Glutamatergic neuron (in vitro differentiated cells): ENCODE data around the gene TTC29. TPM values are rescaled to one million over a fixed set of nuclear protein-coding genes. Genes with fewer than 3 reads are reported as not detected.

Experiments used
- DNase-seq: peaks from one replicate; pipeline ENCODE4 v3.0.0; 2022
- H3K27ac Mint-ChIP-seq: one replicate; pipeline ENCODE4 v1.8.0; 2020; ENCODE audit warnings: mild to moderate bottlenecking, mixed read lengths, inconsistent platforms; ENCODE audit not compliant: unreplicated experiment
- H3K27me3 Mint-ChIP-seq: one replicate; pipeline ENCODE4 v1.8.0; 2020; ENCODE audit warnings: mild to moderate bottlenecking, moderate library complexity, mixed read lengths, inconsistent platforms; ENCODE audit not compliant: unreplicated experiment
- H3K36me3 Mint-ChIP-seq: one replicate; pipeline ENCODE4 v1.8.0; 2020; ENCODE audit warnings: mild to moderate bottlenecking, mixed read lengths, inconsistent platforms; ENCODE audit not compliant: unreplicated experiment
- H3K4me1 Mint-ChIP-seq: one replicate; pipeline ENCODE4 v1.8.0; 2020; ENCODE audit warnings: mild to moderate bottlenecking, low read depth, mixed read lengths, inconsistent platforms; ENCODE audit not compliant: unreplicated experiment
- H3K4me3 Mint-ChIP-seq: one replicate; pipeline ENCODE4 v1.8.0; 2020; ENCODE audit warnings: mild to moderate bottlenecking, mixed read lengths, inconsistent platforms; ENCODE audit not compliant: unreplicated experiment
- H3K9me3 Mint-ChIP-seq: one replicate; pipeline ENCODE4 v1.8.0; 2020; ENCODE audit warnings: mild to moderate bottlenecking, moderate library complexity, mixed read lengths, inconsistent platforms; ENCODE audit not compliant: unreplicated experiment
- CTCF ChIP-seq: fragments of 200-600 bp; sonication (generic); IDR thresholded peaks from one replicate; pipeline ENCODE4 v1.5.0; 2021; ENCODE audit not compliant: partially characterized antibody, unreplicated experiment
- total RNA-seq: library from RNA; stranded (reverse); fragmentation: NEBNext Ultra II Directional; extraction: Animal tissue kit (Norgen Biotek cat#: 25700); gene quantifications from one replicate; pipeline ENCODE4 v1.2.1, GENCODE V29; 2021; ENCODE audit not compliant: unreplicated experiment

Gene TTC29
- total RNA-seq, 1 donor from 2014 or later: 0.44 TPM

GRCh38 chr4:146661367-146661766 lies 284.3 kb downstream of the TTC29 start:
- no peak overlapping the region for H3K27ac Mint-ChIP-seq
- H3K27me3 Mint-ChIP-seq: peaks cover 2% of the 10 kb centered on the region
- no peak for TF ChIP-seq CTCF
- no peaks in the 10 kb centered on the region for H3K36me3 Mint-ChIP-seq
- H3K9me3 Mint-ChIP-seq: no peaks in the 10 kb centered on the region
- H3K4me1 Mint-ChIP-seq: peaks cover 2% of the 10 kb centered on the region
- H3K4me3 Mint-ChIP-seq: no peak overlapping the region
- DNase-seq: no peak
